ENCODE data around the gene DAB2IP. TPM values are rescaled to one million over a fixed set of nuclear protein-coding genes. Genes with fewer than 3 reads are reported as not detected.

DAB2IP gene
- total and polyA plus RNA-seq, 4 donors, result 19.4 to 75.0 (median 28.7) TPM

DNA sequence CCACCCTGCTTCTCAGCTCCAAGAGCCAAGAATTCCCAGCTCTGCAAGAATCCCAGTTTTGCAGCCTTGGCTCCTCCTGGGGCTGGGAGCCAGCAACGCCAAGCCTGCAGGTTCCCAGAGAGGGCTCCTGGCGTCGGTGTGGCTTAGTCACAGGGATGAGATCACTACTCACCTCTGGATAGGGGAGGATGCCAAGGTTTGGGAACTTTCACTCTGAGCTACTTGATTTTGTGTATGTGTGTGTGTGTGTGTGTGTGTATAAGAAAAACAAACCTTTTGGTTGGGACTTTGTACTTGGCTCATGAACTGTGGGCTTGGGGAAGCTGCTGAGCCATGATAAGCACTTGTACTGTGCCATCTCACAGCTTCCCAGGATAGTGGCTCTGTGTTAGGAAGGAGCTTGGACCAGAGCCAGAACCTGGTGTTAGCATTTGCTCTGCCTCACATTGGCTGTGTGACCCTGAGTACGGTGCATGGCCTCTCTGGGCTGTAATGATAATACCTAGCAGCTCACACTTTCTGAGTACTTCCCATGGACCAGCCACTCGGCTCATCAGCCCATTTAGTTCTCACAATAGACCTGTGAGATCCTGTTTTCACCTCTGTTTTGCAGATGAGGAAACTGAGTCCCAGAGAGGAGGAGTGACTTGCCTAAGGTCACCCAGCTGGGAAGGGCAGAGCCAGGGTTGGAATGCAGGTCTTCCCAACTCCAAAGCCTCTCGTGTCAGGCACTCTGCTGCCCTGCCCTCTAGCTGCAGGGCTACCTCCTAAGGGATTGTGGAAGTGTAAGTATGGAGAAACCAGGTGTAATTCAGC is 41.4 kb upstream of the DAB2IP start:
- Histone ChIP-seq H3K27me3 (ENCODE audit: control insufficient read depth in 3 of 3, insufficient read depth in 3 of 3, low read length in 2 of 3) (no peaks in the 10 kb centered on the region), H3K9ac (ENCODE audit: insufficient read depth in 1 of 2, low read length in 2 of 2) (no peak overlapping the region), H3K4me3 (no peak overlapping the region), H3K36me3 (ENCODE audit: control insufficient read depth in 4 of 4, insufficient read depth in 4 of 4, low read length in 4 of 4) (no peaks in the 10 kb centered on the region), H3K27ac (ENCODE audit: low read depth in 1 of 2, low read length in 1 of 2) (peak overlapping the region; percentile 10 to 65), H3K9me3 (ENCODE audit: control insufficient read depth in 4 of 4, insufficient read depth in 3 of 4, low read length in 3 of 4) (peaks cover 0 to 4% (median 0%) of the 10 kb centered on the region in 4 donors), H3K4me1 (ENCODE audit: control insufficient read depth in 5 of 5, insufficient read depth in 5 of 5, low read length in 5 of 5) (peaks cover 6 to 21% (median 19%) of the 10 kb centered on the region in 5 donors)
- WGBS, 2 donors, result 63 to 84% methylated on average over 6 of the region's 6 CpGs
- ATAC-seq (ENCODE audit: insufficient read depth, low FRiP score) (peak; percentile 37), DNase-seq (no peak)
- TF ChIP-seq, protein P1, sequence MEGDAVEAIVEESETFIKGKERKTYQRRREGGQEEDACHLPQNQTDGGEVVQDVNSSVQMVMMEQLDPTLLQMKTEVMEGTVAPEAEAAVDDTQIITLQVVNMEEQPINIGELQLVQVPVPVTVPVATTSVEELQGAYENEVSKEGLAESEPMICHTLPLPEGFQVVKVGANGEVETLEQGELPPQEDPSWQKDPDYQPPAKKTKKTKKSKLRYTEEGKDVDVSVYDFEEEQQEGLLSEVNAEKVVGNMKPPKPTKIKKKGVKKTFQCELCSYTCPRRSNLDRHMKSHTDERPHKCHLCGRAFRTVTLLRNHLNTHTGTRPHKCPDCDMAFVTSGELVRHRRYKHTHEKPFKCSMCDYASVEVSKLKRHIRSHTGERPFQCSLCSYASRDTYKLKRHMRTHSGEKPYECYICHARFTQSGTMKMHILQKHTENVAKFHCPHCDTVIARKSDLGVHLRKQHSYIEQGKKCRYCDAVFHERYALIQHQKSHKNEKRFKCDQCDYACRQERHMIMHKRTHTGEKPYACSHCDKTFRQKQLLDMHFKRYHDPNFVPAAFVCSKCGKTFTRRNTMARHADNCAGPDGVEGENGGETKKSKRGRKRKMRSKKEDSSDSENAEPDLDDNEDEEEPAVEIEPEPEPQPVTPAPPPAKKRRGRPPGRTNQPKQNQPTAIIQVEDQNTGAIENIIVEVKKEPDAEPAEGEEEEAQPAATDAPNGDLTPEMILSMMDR (IDR thresholded peaks at IDR 0.05; ENCODE audit: control extremely low read depth, extremely low read depth), result no peak

DNA sequence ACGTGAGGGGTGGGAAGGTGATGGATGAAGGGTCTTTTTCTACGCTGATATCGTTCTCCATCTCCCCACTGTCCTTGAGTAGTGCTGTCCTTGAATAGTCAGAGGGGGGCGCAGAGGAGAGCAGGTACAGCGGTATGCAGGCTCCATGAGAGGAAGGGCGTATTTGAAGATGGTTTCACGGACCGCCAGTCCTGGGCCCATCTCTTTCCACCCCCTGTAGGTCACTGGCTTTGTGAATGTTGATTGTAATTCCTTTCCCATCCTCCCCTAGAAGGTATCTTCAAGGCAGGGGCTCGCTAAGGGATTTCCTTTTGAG is 40.8 kb upstream of the DAB2IP start:
- Histone ChIP-seq H3K4me3 (no peak overlapping the region), H3K36me3 (ENCODE audit: control insufficient read depth in 4 of 4, insufficient read depth in 4 of 4, low read length in 4 of 4) (no peaks in the 10 kb centered on the region), H3K27ac (ENCODE audit: low read depth in 1 of 2, low read length in 1 of 2) (peak overlapping the region in 1 of 2 donors; percentile 14), H3K4me1 (ENCODE audit: control insufficient read depth in 5 of 5, insufficient read depth in 5 of 5, low read length in 5 of 5) (peaks cover 6 to 21% (median 19%) of the 10 kb centered on the region in 5 donors), H3K9ac (ENCODE audit: insufficient read depth in 1 of 2, low read length in 2 of 2) (no peak overlapping the region), H3K9me3 (ENCODE audit: control insufficient read depth in 4 of 4, insufficient read depth in 3 of 4, low read length in 3 of 4) (peaks cover 0 to 4% (median 0%) of the 10 kb centered on the region in 4 donors), H3K27me3 (ENCODE audit: control insufficient read depth in 3 of 3, insufficient read depth in 3 of 3, low read length in 2 of 3) (no peaks in the 10 kb centered on the region)
- WGBS, 2 donors, result 92 to 93% methylated on average over 9 of the region's 9 CpGs
- TF ChIP-seq, protein P1 (IDR thresholded peaks at IDR 0.05; ENCODE audit: control extremely low read depth, extremely low read depth), result no peak
- no peak for ATAC-seq (ENCODE audit: insufficient read depth, low FRiP score)
- no peak for DNase-seq

DNA sequence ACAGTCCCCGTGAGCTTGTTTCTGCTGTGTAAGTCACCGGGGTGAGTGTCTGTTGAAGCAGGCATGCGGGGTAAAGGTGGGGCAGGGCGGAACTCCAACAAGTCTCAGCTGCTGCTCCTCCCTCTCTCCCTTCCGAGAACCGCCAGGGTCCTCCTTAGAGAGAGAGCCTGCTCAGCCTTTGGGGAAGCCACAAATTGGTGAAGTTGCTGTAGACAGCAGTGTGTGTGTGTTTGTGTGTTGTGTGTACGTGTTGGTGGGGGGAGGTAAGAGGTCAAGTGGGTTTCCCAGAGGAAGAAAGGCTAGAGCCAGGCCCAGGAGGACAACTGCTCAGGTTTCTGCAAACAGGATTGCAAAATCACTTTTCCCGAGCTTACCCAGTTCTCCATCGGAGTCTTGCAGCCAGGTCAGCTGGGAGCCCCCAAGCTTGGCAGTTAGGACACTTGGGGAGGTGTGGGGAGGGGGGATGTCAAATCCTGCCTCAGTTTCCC is 38.9 kb upstream of the DAB2IP start:
- H3K27me3 ChIP-seq (ENCODE audit: control insufficient read depth in 3 of 3, insufficient read depth in 3 of 3, low read length in 2 of 3), result no peaks in the 10 kb centered on the region
- H3K9me3 ChIP-seq (ENCODE audit: control insufficient read depth in 4 of 4, insufficient read depth in 3 of 4, low read length in 3 of 4), result peaks cover 0 to 2% (median 0%) of the 10 kb centered on the region in 4 donors
- no peaks in the 10 kb centered on the region for H3K36me3 ChIP-seq (ENCODE audit: control insufficient read depth in 4 of 4, insufficient read depth in 4 of 4, low read length in 4 of 4)
- ATAC-seq (ENCODE audit: insufficient read depth, low FRiP score) (peak; percentile 50), DNase-seq (no peak)
- WGBS, 2 donors, result 19 to 26% methylated on average over 9 of the region's 9 CpGs
- H3K9ac ChIP-seq (ENCODE audit: insufficient read depth in 1 of 2, low read length in 2 of 2), result no peak overlapping the region
- H3K27ac ChIP-seq (ENCODE audit: low read depth in 1 of 2, low read length in 1 of 2), result peak overlapping the region; percentile 37 to 42
- no peak overlapping the region for H3K4me3 ChIP-seq
- TF ChIP-seq, protein P1 (IDR thresholded peaks at IDR 0.05; ENCODE audit: control extremely low read depth, extremely low read depth), result no peak
- H3K4me1 ChIP-seq (ENCODE audit: control insufficient read depth in 5 of 5, insufficient read depth in 5 of 5, low read length in 5 of 5), result peaks cover 6 to 17% (median 16%) of the 10 kb centered on the region in 5 donors
